ENCODE results near the gene THEMIS.

DNA sequence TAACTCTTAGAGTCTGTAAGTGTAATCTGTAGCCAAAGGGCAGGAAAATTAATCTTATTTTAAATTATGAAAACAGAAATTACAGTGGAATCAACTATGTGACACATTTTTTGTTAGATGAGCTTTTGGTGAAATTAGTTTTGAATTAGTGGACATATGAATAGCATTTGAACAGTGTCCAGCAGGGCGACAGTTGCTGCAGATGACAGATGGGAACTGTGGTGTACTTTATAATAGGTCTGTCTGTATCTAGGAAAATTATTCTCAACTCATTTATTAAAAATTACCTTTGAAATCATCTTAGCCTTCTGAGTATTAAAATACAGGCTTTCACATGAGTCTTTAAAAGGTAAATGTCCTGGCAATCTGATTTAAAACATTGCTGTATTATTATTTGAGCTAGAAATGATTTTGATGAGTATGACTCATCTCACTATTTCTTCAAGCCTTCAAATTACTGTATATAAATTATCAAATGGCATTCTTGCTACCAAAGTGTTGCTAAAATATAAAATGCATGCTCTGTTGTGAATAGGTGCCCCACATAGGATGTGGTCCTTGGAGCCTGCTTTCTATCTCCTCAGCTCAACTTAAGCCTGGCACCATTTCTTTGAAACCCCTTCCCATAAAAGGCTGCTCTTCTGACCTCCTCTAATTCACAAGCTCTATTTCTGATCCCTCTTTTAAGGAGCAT lies 173.5 kb downstream of the THEMIS start:
- TF ChIP-seq, protein P1, sequence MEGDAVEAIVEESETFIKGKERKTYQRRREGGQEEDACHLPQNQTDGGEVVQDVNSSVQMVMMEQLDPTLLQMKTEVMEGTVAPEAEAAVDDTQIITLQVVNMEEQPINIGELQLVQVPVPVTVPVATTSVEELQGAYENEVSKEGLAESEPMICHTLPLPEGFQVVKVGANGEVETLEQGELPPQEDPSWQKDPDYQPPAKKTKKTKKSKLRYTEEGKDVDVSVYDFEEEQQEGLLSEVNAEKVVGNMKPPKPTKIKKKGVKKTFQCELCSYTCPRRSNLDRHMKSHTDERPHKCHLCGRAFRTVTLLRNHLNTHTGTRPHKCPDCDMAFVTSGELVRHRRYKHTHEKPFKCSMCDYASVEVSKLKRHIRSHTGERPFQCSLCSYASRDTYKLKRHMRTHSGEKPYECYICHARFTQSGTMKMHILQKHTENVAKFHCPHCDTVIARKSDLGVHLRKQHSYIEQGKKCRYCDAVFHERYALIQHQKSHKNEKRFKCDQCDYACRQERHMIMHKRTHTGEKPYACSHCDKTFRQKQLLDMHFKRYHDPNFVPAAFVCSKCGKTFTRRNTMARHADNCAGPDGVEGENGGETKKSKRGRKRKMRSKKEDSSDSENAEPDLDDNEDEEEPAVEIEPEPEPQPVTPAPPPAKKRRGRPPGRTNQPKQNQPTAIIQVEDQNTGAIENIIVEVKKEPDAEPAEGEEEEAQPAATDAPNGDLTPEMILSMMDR (IDR thresholded peaks at IDR 0.05 in 4 of 5, conservative IDR thresholded peaks at IDR 0.05 in 1 of 5) = no peak
- TF ChIP-seq POLR2A (IDR thresholded peaks at IDR 0.05) = no peak
